GM23338 (cell line): ENCODE data around the gene PPP2R5C.

Source experiments
- CREB1 ChIP-seq: fragments of 250-450 bp; sonication (Bioruptor Pico); IDR thresholded peaks from 2 replicates; pipeline ENCODE4 v1.5.0; 2020; ENCODE audit warnings: low read depth, mild to moderate bottlenecking, moderate library complexity
- ETS1 ChIP-seq: IDR thresholded peaks from 2 replicates; pipeline ENCODE4 v1.6.1; 2016; ENCODE audit warnings: antibody characterized with exemption
- EZH2 ChIP-seq: fragments of 200-600 bp; sonication (generic); IDR thresholded peaks from one replicate; pipeline ENCODE4 v1.8.0; 2017; ENCODE audit warnings: antibody characterized with exemption, mild to moderate bottlenecking, low read depth; ENCODE audit not compliant: unreplicated experiment
- EZH2phosphoT487 ChIP-seq: fragments of 200-600 bp; sonication (generic); IDR thresholded peaks from one replicate; pipeline ENCODE4 v1.8.1; 2018; ENCODE audit warnings: antibody characterized with exemption; ENCODE audit not compliant: unreplicated experiment
- JUNB ChIP-seq: IDR thresholded peaks from one replicate; pipeline ENCODE4 v1.6.1; 2016; ENCODE audit warnings: antibody characterized with exemption; ENCODE audit not compliant: unreplicated experiment
- NANOG ChIP-seq: IDR thresholded peaks from 2 replicates; pipeline ENCODE4 v1.6.1; 2016; ENCODE audit warnings: antibody characterized with exemption, borderline replicate concordance
- POLR2AphosphoS5 ChIP-seq: IDR thresholded peaks from 2 replicates; pipeline ENCODE4 v1.6.1; 2016; ENCODE audit warnings: antibody characterized with exemption, low read depth
- STAT1 ChIP-seq: IDR thresholded peaks from one replicate; pipeline ENCODE4 v1.6.1; 2016; ENCODE audit warnings: antibody characterized with exemption; ENCODE audit not compliant: unreplicated experiment
- ZNF114 ChIP-seq: fragments of 250-450 bp; sonication (Bioruptor Pico); IDR thresholded peaks from 2 replicates; pipeline ENCODE4 v1.5.0; 2020; ENCODE audit warnings: mild to moderate bottlenecking, moderate library complexity
- ZNF331 ChIP-seq: fragments of 250-450 bp; sonication (Bioruptor Pico); IDR thresholded peaks from 2 replicates; pipeline ENCODE4 v1.5.0; 2020; ENCODE audit warnings: low read depth, mild to moderate bottlenecking, moderate library complexity
- TF ChIP-seq, protein P1 (sequence below), 2 experiments: fragments of 200-600 bp in 1 of 2; sonication (generic) in 1 of 2; conservative IDR thresholded peaks; 2 replicates each; pipeline versions ENCODE4 v1.5.1 to v1.6.1; 2016 to 2017; ENCODE audit warnings: antibody characterized with exemption in 2 of 2, low read depth in 2 of 2, mild to moderate bottlenecking in 2 of 2, moderate library complexity in 1 of 2
- TF ChIP-seq, protein P2 (sequence below): IDR thresholded peaks from one replicate; pipeline ENCODE4 v1.6.1; 2018; ENCODE audit warnings: antibody characterized with exemption; ENCODE audit not compliant: unreplicated experiment

DNA sequence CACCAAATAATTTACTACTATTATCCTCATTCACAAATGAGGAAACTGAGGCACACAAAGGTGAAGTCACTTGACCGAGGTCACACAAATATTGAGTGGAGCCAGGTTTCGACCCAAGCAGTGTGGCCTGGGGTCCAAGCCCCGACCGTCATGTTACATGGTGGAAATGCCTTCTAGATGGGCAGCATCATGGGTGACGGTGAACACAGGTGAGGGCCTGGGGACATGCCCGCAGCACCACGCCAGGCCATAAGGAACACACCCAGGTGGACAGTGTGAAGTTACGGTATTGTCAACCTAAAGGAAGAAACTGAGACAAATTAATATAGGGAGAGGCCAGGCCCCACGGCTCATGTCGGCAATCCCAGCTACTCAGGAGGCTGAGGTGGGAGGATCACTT lies 167.6 kb downstream of the PPP2R5C start:
- no peak for TF ChIP-seq CREB1 (CRISPR knock-in tag)
- TF ChIP-seq, protein P1, sequence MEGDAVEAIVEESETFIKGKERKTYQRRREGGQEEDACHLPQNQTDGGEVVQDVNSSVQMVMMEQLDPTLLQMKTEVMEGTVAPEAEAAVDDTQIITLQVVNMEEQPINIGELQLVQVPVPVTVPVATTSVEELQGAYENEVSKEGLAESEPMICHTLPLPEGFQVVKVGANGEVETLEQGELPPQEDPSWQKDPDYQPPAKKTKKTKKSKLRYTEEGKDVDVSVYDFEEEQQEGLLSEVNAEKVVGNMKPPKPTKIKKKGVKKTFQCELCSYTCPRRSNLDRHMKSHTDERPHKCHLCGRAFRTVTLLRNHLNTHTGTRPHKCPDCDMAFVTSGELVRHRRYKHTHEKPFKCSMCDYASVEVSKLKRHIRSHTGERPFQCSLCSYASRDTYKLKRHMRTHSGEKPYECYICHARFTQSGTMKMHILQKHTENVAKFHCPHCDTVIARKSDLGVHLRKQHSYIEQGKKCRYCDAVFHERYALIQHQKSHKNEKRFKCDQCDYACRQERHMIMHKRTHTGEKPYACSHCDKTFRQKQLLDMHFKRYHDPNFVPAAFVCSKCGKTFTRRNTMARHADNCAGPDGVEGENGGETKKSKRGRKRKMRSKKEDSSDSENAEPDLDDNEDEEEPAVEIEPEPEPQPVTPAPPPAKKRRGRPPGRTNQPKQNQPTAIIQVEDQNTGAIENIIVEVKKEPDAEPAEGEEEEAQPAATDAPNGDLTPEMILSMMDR (conservative IDR thresholded peaks at IDR 0.05; ENCODE audit: low read depth in 2 of 2) = no peak
- no peak for TF ChIP-seq POLR2AphosphoS5
- no peak for TF ChIP-seq EZH2phosphoT487
- TF ChIP-seq, protein P2, sequence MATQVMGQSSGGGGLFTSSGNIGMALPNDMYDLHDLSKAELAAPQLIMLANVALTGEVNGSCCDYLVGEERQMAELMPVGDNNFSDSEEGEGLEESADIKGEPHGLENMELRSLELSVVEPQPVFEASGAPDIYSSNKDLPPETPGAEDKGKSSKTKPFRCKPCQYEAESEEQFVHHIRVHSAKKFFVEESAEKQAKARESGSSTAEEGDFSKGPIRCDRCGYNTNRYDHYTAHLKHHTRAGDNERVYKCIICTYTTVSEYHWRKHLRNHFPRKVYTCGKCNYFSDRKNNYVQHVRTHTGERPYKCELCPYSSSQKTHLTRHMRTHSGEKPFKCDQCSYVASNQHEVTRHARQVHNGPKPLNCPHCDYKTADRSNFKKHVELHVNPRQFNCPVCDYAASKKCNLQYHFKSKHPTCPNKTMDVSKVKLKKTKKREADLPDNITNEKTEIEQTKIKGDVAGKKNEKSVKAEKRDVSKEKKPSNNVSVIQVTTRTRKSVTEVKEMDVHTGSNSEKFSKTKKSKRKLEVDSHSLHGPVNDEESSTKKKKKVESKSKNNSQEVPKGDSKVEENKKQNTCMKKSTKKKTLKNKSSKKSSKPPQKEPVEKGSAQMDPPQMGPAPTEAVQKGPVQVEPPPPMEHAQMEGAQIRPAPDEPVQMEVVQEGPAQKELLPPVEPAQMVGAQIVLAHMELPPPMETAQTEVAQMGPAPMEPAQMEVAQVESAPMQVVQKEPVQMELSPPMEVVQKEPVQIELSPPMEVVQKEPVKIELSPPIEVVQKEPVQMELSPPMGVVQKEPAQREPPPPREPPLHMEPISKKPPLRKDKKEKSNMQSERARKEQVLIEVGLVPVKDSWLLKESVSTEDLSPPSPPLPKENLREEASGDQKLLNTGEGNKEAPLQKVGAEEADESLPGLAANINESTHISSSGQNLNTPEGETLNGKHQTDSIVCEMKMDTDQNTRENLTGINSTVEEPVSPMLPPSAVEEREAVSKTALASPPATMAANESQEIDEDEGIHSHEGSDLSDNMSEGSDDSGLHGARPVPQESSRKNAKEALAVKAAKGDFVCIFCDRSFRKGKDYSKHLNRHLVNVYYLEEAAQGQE = no peak
- TF ChIP-seq EZH2 = no peak
- TF ChIP-seq ZNF331 (CRISPR knock-in tag) = no peak
- TF ChIP-seq JUNB = no peak
- TF ChIP-seq STAT1 = no peak
- TF ChIP-seq ETS1 = no peak
- TF ChIP-seq ZNF114 (CRISPR knock-in tag) = no peak
- TF ChIP-seq NANOG = no peak
